HG03521 (cell line): ENCODE measurements around the gene ST8SIA6.
"Not testable (repeated sequence)": the region's sequence is repeated elsewhere in the genome, so short reads cannot be mapped to it uniquely, and the experiment has no call there.

Source experiments
- ATAC-seq: cut with Tn5 transposase; IDR thresholded peaks from one replicate; pipeline ENCODE4 v1.9.1; 2021; ENCODE audit warnings: mild to moderate bottlenecking, moderate library complexity; ENCODE audit not compliant: unreplicated experiment

ST8SIA6 gene

GRCh38 chr10:17349717-17350116 lies 104.7 kb downstream of the ST8SIA6 start:
- no peak for ATAC-seq

GRCh38 chr10:17348501-17349349 lies 105.7 kb downstream of the ST8SIA6 start:
- no peak for ATAC-seq

GRCh38 chr10:17348011-17348500 lies 106.3 kb downstream of the ST8SIA6 start:
- no peak for ATAC-seq

- no peak for ATAC-seq
These were observed 110.2 kb downstream of the ST8SIA6 start for GRCh38 chr10:17344206-17344605.

GRCh38 chr10:17343118-17343517 lies 111.3 kb downstream of the ST8SIA6 start:
- no peak for ATAC-seq

GRCh38 chr10:17340144-17340829 lies 114.1 kb downstream of the ST8SIA6 start:
- no peak for ATAC-seq

- no peak for ATAC-seq
These were observed 119.3 kb downstream of the ST8SIA6 start for GRCh38 chr10:17335065-17335464.

GRCh38 chr10:17330501-17330900 lies 123.9 kb downstream of the ST8SIA6 start:
- ATAC-seq, result no peak

GRCh38 chr10:17326377-17326776 lies 128.0 kb downstream of the ST8SIA6 start:
- no peak for ATAC-seq

GRCh38 chr10:17321957-17322356 lies 132.4 kb downstream of the ST8SIA6 start:
- ATAC-seq, result not testable (repeated sequence)

- ATAC-seq, result peak; percentile 90
These were observed 137.8 kb downstream of the ST8SIA6 start for GRCh38 chr10:17316488-17317170.

GRCh38 chr10:17309435-17309834 lies 145.0 kb downstream of the ST8SIA6 start:
- no peak for ATAC-seq

GRCh38 chr10:17307123-17307522 lies 147.3 kb downstream of the ST8SIA6 start:
- no peak for ATAC-seq

GRCh38 chr10:17292375-17292774 lies 162.0 kb downstream of the ST8SIA6 start:
- ATAC-seq, result no peak

- ATAC-seq, result no peak
These were observed 164.2 kb downstream of the ST8SIA6 start for GRCh38 chr10:17290226-17290625.

GRCh38 chr10:17289763-17290162 lies 164.6 kb downstream of the ST8SIA6 start:
- ATAC-seq, result no peak

- no peak for ATAC-seq
These were observed 167.5 kb downstream of the ST8SIA6 start for GRCh38 chr10:17286562-17287550.

GRCh38 chr10:17282311-17282710 lies 172.1 kb downstream of the ST8SIA6 start:
- no peak for ATAC-seq

- no peak for ATAC-seq
These were observed 175.7 kb downstream of the ST8SIA6 start for GRCh38 chr10:17278607-17279240.
